K562 (cell line): Measurements from ENCODE around the gene SLC4A11. TPM values are rescaled to one million over a fixed set of nuclear protein-coding genes. Genes with fewer than 3 reads are reported as not detected.
A peak's percentile ranks its signal among the peaks of the same experiment; 100 is the strongest.

Source experiments
- BRF2 ChIP-seq: IDR thresholded peaks from 3 replicates; pipeline ENCODE4 v1.6.1; 2011; ENCODE audit warnings: borderline replicate concordance, mild to moderate bottlenecking; ENCODE audit not compliant: insufficient read length, insufficient read depth
- ELF1 ChIP-seq: fragments of 200-800 bp; sonication (Bioruptor generic); IDR thresholded peaks from 2 replicates; pipeline ENCODE4 v1.6.1; 2016; ENCODE audit warnings: missing genetic modification characterization, missing compliant biosample characterization
- LARP7 ChIP-seq: fragments of 450-650 bp; IDR thresholded peaks from 2 replicates; pipeline ENCODE4 v1.6.1; 2016
- MAX ChIP-seq: sonication (generic); formaldehyde crosslinking; IDR thresholded peaks from 2 replicates; pipeline ENCODE4 v1.9.0; 2022; ENCODE audit warnings: mild to moderate bottlenecking, missing genetic modification reagents
- MBD2 ChIP-seq: sonication (generic); IDR thresholded peaks from 2 replicates; pipeline ENCODE4 v1.6.1; 2016; ENCODE audit warnings: low read depth, borderline replicate concordance
- NFXL1 ChIP-seq: fragments of 450-650 bp; formaldehyde crosslinking; IDR thresholded peaks from 2 replicates; pipeline ENCODE4 v1.4.0; 2021; ENCODE audit warnings: mild to moderate bottlenecking
- PHF21A ChIP-seq: fragments of 450-650 bp; IDR thresholded peaks from 2 replicates; pipeline ENCODE4 v1.6.1; 2017; ENCODE audit warnings: low read depth, borderline replicate concordance
- POLR2H ChIP-seq: IDR thresholded peaks from 2 replicates; pipeline ENCODE4 v1.6.1; 2016; ENCODE audit warnings: missing genetic modification characterization, low read depth, mild to moderate bottlenecking, control low read depth, missing compliant biosample characterization, moderate library complexity
- RBM39 ChIP-seq: fragments of 200-400 bp; formaldehyde crosslinking; optimal IDR thresholded peaks from 2 replicates; pipeline ENCODE3; 2018; ENCODE audit warnings: low read depth, low read length
- STAG1 ChIP-seq: sonication (generic); formaldehyde crosslinking; IDR thresholded peaks from 2 replicates; pipeline ENCODE4 v1.5.0; 2020; ENCODE audit warnings: missing genetic modification reagents, borderline replicate concordance
- XRCC4 ChIP-seq: IDR thresholded peaks from one replicate; pipeline ENCODE4 v1.6.1; 2011; ENCODE audit not compliant: insufficient read depth, insufficient read length; ENCODE audit errors: extremely low read depth
- ZFPM2 ChIP-seq: fragments of 250-450 bp; sonication (Bioruptor Pico); IDR thresholded peaks from 2 replicates; pipeline ENCODE4 v1.5.1; 2022; ENCODE audit warnings: mild to moderate bottlenecking
- ZNF263 ChIP-seq: sonication (generic); formaldehyde crosslinking; IDR thresholded peaks from 2 replicates; pipeline ENCODE4 v1.8.0; 2022; ENCODE audit warnings: mild to moderate bottlenecking, missing genetic modification reagents, borderline replicate concordance
- ZNF436 ChIP-seq: fragments of 250-450, 450-650 bp; sonication (Bioruptor Pico); formaldehyde crosslinking; IDR thresholded peaks from 2 replicates; pipeline ENCODE4 v1.7.0; 2020; ENCODE audit warnings: mild to moderate bottlenecking
- polyA plus RNA-seq, 8 experiments: library from polyadenylated mRNA; depleted of rRNA in 4 of 8; stranded (reverse) in 5 of 8; unstranded in 3 of 8; fragments of >200 nt; fragmentation: Nextera tagmentation in 2 of 8; fragmentation: Illumina TruSeq in 1 of 8; extraction: Ambion mirVana in 2 of 8; extraction: Trizol in 1 of 8; gene quantifications; 2 replicates each; pipeline versions ENCODE4 v1.2.1 to v1.2.3, GENCODE V29; 2011 to 2014; ENCODE audit warnings: inconsistent platforms in 1 of 8, missing spikeins in 1 of 8
- total RNA-seq, 7 experiments: library from RNA; depleted of rRNA in 6 of 7; stranded (reverse); fragments of >200 nt in 6 of 7; fragmentation: Illumina TruSeq in 2 of 7; extraction: Trizol in 2 of 7; gene quantifications; 2 replicates each; pipeline versions ENCODE4 v1.2.1 to v1.2.3, GENCODE V29; 2011 to 2021; ENCODE audit warnings: low replicate concordance in 1 of 7
- TF ChIP-seq, protein P1 (sequence below), 2 experiments: fragments of 450-650 bp in 1 of 2; sonication (generic) in 1 of 2; formaldehyde crosslinking in 1 of 2; IDR thresholded peaks; 2 replicates each; pipeline versions ENCODE4 v1.7.1 to v1.9.0; 2016 to 2022; ENCODE audit warnings: inconsistent platforms in 1 of 2, mild to moderate bottlenecking in 1 of 2, missing genetic modification reagents in 1 of 2
- TF ChIP-seq, protein P2 (sequence below): sonication (generic); formaldehyde crosslinking; IDR thresholded peaks from 2 replicates; pipeline ENCODE4 v1.8.1; 2022; ENCODE audit warnings: missing genetic modification reagents

Gene SLC4A11
- total and polyA plus RNA-seq, 9 of the 15 experiments (the other 6 are each of a cell fraction or from before 2014, with no cell fraction given) = 0.10 to 2.0 (median 0.20) TPM

GRCh38 chr20:3209257-3209945, 29.6 kb downstream of the SLC4A11 start, which contains the start of gene ITPA (continued):
- TF ChIP-seq, protein P1, sequence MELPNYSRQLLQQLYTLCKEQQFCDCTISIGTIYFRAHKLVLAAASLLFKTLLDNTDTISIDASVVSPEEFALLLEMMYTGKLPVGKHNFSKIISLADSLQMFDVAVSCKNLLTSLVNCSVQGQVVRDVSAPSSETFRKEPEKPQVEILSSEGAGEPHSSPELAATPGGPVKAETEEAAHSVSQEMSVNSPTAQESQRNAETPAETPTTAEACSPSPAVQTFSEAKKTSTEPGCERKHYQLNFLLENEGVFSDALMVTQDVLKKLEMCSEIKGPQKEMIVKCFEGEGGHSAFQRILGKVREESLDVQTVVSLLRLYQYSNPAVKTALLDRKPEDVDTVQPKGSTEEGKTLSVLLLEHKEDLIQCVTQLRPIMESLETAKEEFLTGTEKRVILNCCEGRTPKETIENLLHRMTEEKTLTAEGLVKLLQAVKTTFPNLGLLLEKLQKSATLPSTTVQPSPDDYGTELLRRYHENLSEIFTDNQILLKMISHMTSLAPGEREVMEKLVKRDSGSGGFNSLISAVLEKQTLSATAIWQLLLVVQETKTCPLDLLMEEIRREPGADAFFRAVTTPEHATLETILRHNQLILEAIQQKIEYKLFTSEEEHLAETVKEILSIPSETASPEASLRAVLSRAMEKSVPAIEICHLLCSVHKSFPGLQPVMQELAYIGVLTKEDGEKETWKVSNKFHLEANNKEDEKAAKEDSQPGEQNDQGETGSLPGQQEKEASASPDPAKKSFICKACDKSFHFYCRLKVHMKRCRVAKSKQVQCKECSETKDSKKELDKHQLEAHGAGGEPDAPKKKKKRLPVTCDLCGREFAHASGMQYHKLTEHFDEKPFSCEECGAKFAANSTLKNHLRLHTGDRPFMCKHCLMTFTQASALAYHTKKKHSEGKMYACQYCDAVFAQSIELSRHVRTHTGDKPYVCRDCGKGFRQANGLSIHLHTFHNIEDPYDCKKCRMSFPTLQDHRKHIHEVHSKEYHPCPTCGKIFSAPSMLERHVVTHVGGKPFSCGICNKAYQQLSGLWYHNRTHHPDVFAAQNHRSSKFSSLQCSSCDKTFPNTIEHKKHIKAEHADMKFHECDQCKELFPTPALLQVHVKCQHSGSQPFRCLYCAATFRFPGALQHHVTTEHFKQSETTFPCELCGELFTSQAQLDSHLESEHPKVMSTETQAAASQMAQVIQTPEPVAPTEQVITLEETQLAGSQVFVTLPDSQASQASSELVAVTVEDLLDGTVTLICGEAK (IDR thresholded peaks at IDR 0.05) = peak; percentile 94
- TF ChIP-seq, protein P1 (CRISPR knock-in tag; IDR thresholded peaks at IDR 0.05) = no peak
- TF ChIP-seq ZFPM2 (CRISPR knock-in tag) = no peak
- no peak for TF ChIP-seq MBD2
- TF ChIP-seq, protein P2, sequence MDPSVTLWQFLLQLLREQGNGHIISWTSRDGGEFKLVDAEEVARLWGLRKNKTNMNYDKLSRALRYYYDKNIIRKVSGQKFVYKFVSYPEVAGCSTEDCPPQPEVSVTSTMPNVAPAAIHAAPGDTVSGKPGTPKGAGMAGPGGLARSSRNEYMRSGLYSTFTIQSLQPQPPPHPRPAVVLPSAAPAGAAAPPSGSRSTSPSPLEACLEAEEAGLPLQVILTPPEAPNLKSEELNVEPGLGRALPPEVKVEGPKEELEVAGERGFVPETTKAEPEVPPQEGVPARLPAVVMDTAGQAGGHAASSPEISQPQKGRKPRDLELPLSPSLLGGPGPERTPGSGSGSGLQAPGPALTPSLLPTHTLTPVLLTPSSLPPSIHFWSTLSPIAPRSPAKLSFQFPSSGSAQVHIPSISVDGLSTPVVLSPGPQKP (CRISPR knock-in tag) = no peak
- TF ChIP-seq POLR2H = no peak
- TF ChIP-seq RBM39 = no peak
- peak; percentile 56; the same call in 1 of the 2 replicates for TF ChIP-seq ZNF263 (CRISPR knock-in tag)
- TF ChIP-seq BRF2 = no peak
- no peak for TF ChIP-seq LARP7
- TF ChIP-seq XRCC4 = no peak
- no peak for TF ChIP-seq PHF21A
- no peak for TF ChIP-seq STAG1
- no peak for TF ChIP-seq NFXL1
- peak; percentile 78; the same call in 1 of the 2 replicates for TF ChIP-seq ELF1 (tag)
- peak; percentile 70 for TF ChIP-seq MAX (CRISPR knock-in tag)
- TF ChIP-seq ZNF436 (CRISPR knock-in tag) = no peak
